HepG2 (cell line): ENCODE data around the gene CADM1. TPM values are rescaled to one million over a fixed set of nuclear protein-coding genes. Genes with fewer than 3 reads are reported as not detected.

Experiments
- ATAC-seq: fragments of 200-7000 bp; cut with Tn5 transposase; 3 replicates; pipeline ENCODE4 v1.9.1; 2020; ENCODE audit warnings: mild to moderate bottlenecking, moderate library complexity
- BruUV-seq: library from RNA; stranded (reverse); fragments of 400-500 nt; replicated peaks from 2 replicates; lab custom pipeline; 2021; lab: Mats Ljungman, UMichigan
- CTCF ChIA-PET: fragments of 300-600 bp; formaldehyde crosslinking; extraction: SDS; loops from one replicate; lab custom pipeline; 2021; ENCODE audit warnings: low total read pairs, inconsistent platforms, low intra/inter-chr PET ratio; lab: Yijun Ruan, JAX
- POLR2A ChIA-PET: fragments of 350-600 bp; sonication (Branson Sonifier 250); formaldehyde crosslinking; loops from one replicate; lab custom pipeline; 2020; ENCODE audit warnings: antibody characterized with exemption, inconsistent platforms; lab: Yijun Ruan, JAX
- DNase-seq: peaks from one replicate; pipeline ENCODE4 v3.0.0-alpha.2; 2015; ENCODE audit warnings: low spot score
- FAIRE-seq: peaks from 3 replicates; lab custom pipeline; 2011; peaks lifted over from hg19 to GRCh38; lab: Jason Lieb, UNC
- H2AFZ ChIP-seq: one replicate; pipeline ENCODE4 v1.6.1; 2011; ENCODE audit warnings: low read length, inconsistent platforms
- H3K27ac ChIP-seq: fragments of 300-600 bp; 3 replicates; pipeline ENCODE4 v1.8.0; 2011; ENCODE audit warnings: mixed run types, mild to moderate bottlenecking, mixed read lengths, low read length, inconsistent platforms; ENCODE audit not compliant: insufficient read depth; ENCODE audit errors: extremely low read length
- H3K27me3 ChIP-seq, 2 experiments: fragments of 200-600 bp in 1 of 2; 2 replicates in 1 of 2; 3 replicates in 1 of 2; pipeline versions ENCODE4 v1.6.0 to v1.8.0; 2011; ENCODE audit warnings: low read length in 2 of 2, mild to moderate bottlenecking in 2 of 2, moderate library complexity in 2 of 2, inconsistent platforms in 1 of 2; ENCODE audit not compliant: insufficient read depth in 2 of 2, control insufficient read depth in 1 of 2
- H3K36me3 ChIP-seq, 2 experiments: fragments of 200-600 bp in 1 of 2; replicated peaks in 1 of 2; 2 replicates in 1 of 2; 3 replicates in 1 of 2; pipeline versions ENCODE4 v1.5.1 to v1.8.0; 2011; ENCODE audit warnings: low read length in 2 of 2, inconsistent platforms in 1 of 2; ENCODE audit not compliant: insufficient read depth in 2 of 2, control insufficient read depth in 1 of 2
- H3K4me1 ChIP-seq: 2 replicates; pipeline ENCODE4 v1.5.1; 2012; ENCODE audit warnings: low read length, inconsistent platforms; ENCODE audit not compliant: insufficient read depth
- H3K4me2 ChIP-seq: 2 replicates; pipeline ENCODE4 v1.6.0; 2011; ENCODE audit warnings: low read depth, low read length, inconsistent platforms
- H3K4me3 ChIP-seq, 3 experiments: fragments of 200-600 bp in 1 of 3; sonication (generic), shearing (Covaris generic) in 1 of 3; replicated peaks in 1 of 3; 2 replicates each; pipeline ENCODE4 v1.5.1; 2011 to 2016; ENCODE audit warnings: low read length in 3 of 3, inconsistent platforms in 2 of 3, low read depth in 2 of 3, mild to moderate bottlenecking in 2 of 3, control low read depth in 1 of 3, mixed read lengths in 1 of 3; ENCODE audit not compliant: insufficient read depth in 1 of 3
- H3K79me2 ChIP-seq: one replicate; pipeline ENCODE4 v1.6.1; 2011; ENCODE audit warnings: low read length, inconsistent platforms; ENCODE audit not compliant: insufficient read depth
- H3K9ac ChIP-seq: 2 replicates; pipeline ENCODE4 v1.6.0; 2011; ENCODE audit warnings: mild to moderate bottlenecking, low read depth, low read length, inconsistent platforms; ENCODE audit not compliant: insufficient read depth
- H3K9me3 ChIP-seq: 2 replicates; pipeline ENCODE4 v1.5.1; 2012; ENCODE audit warnings: mild to moderate bottlenecking, low read length
- H4K20me1 ChIP-seq: 2 replicates; pipeline ENCODE4 v1.6.0; 2011; ENCODE audit warnings: inconsistent platforms, mild to moderate bottlenecking, low read length, moderate library complexity; ENCODE audit not compliant: insufficient read depth
- DPF2 ChIP-seq: sonication (generic); formaldehyde crosslinking; IDR thresholded peaks from 2 replicates; pipeline ENCODE4 v1.4.0; 2020; ENCODE audit warnings: mild to moderate bottlenecking, low read depth, missing genetic modification reagents, borderline replicate concordance
- IKZF5 ChIP-seq: IDR thresholded peaks from 2 replicates; pipeline ENCODE4 v1.6.1; 2018; ENCODE audit warnings: missing genetic modification reagents, mild to moderate bottlenecking, missing compliant biosample characterization
- MYC ChIP-seq: sonication (generic); formaldehyde crosslinking; IDR thresholded peaks from 2 replicates; pipeline ENCODE4 v1.9.0; 2021; ENCODE audit warnings: missing genetic modification reagents, borderline replicate concordance
- POGZ ChIP-seq: sonication (generic); formaldehyde crosslinking; IDR thresholded peaks from 2 replicates; pipeline ENCODE4 v1.4.0; 2020; ENCODE audit warnings: mild to moderate bottlenecking, missing genetic modification reagents
- RBFOX2 ChIP-seq: fragments of 200-400 bp; formaldehyde crosslinking; IDR thresholded peaks from 2 replicates; pipeline ENCODE4 v1.6.1; 2017; ENCODE audit warnings: low read depth, mild to moderate bottlenecking, low read length
- SAP130 ChIP-seq: IDR thresholded peaks from 2 replicates; pipeline ENCODE4 v1.6.1; 2016; ENCODE audit warnings: low read depth
- TP53 ChIP-seq: sonication (generic); formaldehyde crosslinking; conservative IDR thresholded peaks from 2 replicates; pipeline ENCODE4 v1.4.0; 2020; ENCODE audit warnings: missing genetic modification reagents
- ZBED4 ChIP-seq: sonication (generic); formaldehyde crosslinking; IDR thresholded peaks from 2 replicates; pipeline ENCODE4 v1.4.0; 2020; ENCODE audit warnings: missing genetic modification reagents, borderline replicate concordance
- ZBTB37 ChIP-seq: sonication (generic); formaldehyde crosslinking; IDR thresholded peaks from 2 replicates; pipeline ENCODE4 v1.4.0; 2020; ENCODE audit warnings: mild to moderate bottlenecking, missing genetic modification reagents
- ZMYM4 ChIP-seq: sonication (generic); formaldehyde crosslinking; IDR thresholded peaks from 2 replicates; pipeline ENCODE4 v1.8.1; 2023; ENCODE audit warnings: mild to moderate bottlenecking, missing genetic modification reagents
- ZNF253 ChIP-seq: sonication (generic); formaldehyde crosslinking; IDR thresholded peaks from 2 replicates; pipeline ENCODE4 v1.8.0; 2022; ENCODE audit warnings: mild to moderate bottlenecking, missing genetic modification reagents, borderline replicate concordance
- ZNF432 ChIP-seq: sonication (generic); formaldehyde crosslinking; IDR thresholded peaks from 2 replicates; pipeline ENCODE4 v1.5.0; 2020; ENCODE audit warnings: missing genetic modification reagents, mild to moderate bottlenecking, borderline replicate concordance
- ZNF614 ChIP-seq: IDR thresholded peaks from 2 replicates; pipeline ENCODE4 v1.6.1; 2018; ENCODE audit warnings: missing biosample characterization, missing genetic modification reagents, inconsistent platforms, borderline replicate concordance
- ZNF746 ChIP-seq: sonication (generic); formaldehyde crosslinking; IDR thresholded peaks from 2 replicates; pipeline ENCODE4 v1.8.0; 2022; ENCODE audit warnings: mild to moderate bottlenecking, missing genetic modification reagents
- ZNF75D ChIP-seq: sonication (generic); formaldehyde crosslinking; IDR thresholded peaks from 2 replicates; pipeline ENCODE4 v1.8.1; 2023; ENCODE audit warnings: missing genetic modification reagents, mild to moderate bottlenecking, borderline replicate concordance
- WGBS: methylation state at CpG from one replicate; pipeline ENCODE4 v1.1.6; 2017; ENCODE audit warnings: low lambda C conversion rate; 5-methylcytosine and 5-hydroxymethylcytosine counted together
- in situ Hi-C: cut with HindIII; loops from 2 replicates; pipeline ENCODE4 v1.10.0; 2017; ENCODE audit warnings: low pct_unique_long_range_greater_than_20kb; ENCODE audit not compliant: extremely low pct_ligation_motif_present
- intact Hi-C: fragments of 100-400 bp; cut with micrococcal nuclease; formaldehyde crosslinking; loops from one replicate; pipeline ENCODE4 v1.10.0; 2022; ENCODE audit not compliant: unreplicated experiment
- polyA plus RNA-seq, 8 experiments: library from polyadenylated mRNA; depleted of rRNA in 3 of 8; stranded (reverse) in 7 of 8; unstranded in 1 of 8; fragments of >200 nt; fragmentation: Illumina TruSeq in 4 of 8; extraction: Trizol in 4 of 8; gene quantifications; 2 replicates each; pipeline versions ENCODE4 v1.2.1 to v1.2.3, GENCODE V29; 2011 to 2016; ENCODE audit warnings: low read depth in 4 of 8, missing spikeins in 1 of 8, mixed read lengths in 1 of 8; ENCODE audit not compliant: insufficient read depth in 1 of 8
- total RNA-seq, 5 experiments: library from RNA; depleted of rRNA; stranded (reverse); fragments of >200 nt; fragmentation: Illumina TruSeq; extraction: Trizol; gene quantifications; 2 replicates each; pipeline ENCODE4 v1.2.3, GENCODE V29; 2016; ENCODE audit warnings: low read depth in 1 of 5

CADM1 gene
- total and polyA plus RNA-seq, 2 of the 13 experiments (the other 11 are each of a cell fraction or from before 2014, with no cell fraction given) = 71.3 to 122 TPM

GRCh38 chr11:115500547-115501501, 3.4 kb downstream of the CADM1 start (continued):
- TF ChIP-seq ZMYM4 (CRISPR knock-in tag) (0 out of 2 replicates have a peak, but pooled peaks have one; percentile 54), RBFOX2 (no peak), ZNF614 (CRISPR knock-in tag) (no peak), POGZ (CRISPR knock-in tag) (0 out of 2 replicates have a peak, but pooled peaks have one; percentile 29), DPF2 (CRISPR knock-in tag) (no peak), ZBTB37 (CRISPR knock-in tag) (no peak), ZNF253 (CRISPR knock-in tag) (no peak), ZNF75D (CRISPR knock-in tag) (no peak), SAP130 (CRISPR knock-in tag) (peak; percentile 63; the same call in 1 of the 2 replicates)

- 85% methylated on average over 2 of the region's 2 CpGs for WGBS
- BruUV-seq = no TSS peak
- Histone ChIP-seq H2AFZ (no peak overlapping the region), H3K9me3 (no peaks in the 10 kb centered on the region), H3K9ac (no peak overlapping the region), H4K20me1 (peaks cover 4% of the 10 kb centered on the region; the same call in 1 of the 2 replicates), H3K27ac (peak overlapping the region; percentile 67), H3K27me3 (no peaks in the 10 kb centered on the region; a peak in 1 of 5 replicates), H3K36me3 (0 out of 5 replicates have a peak, but pooled peaks cover 0 to 1% of the 10 kb centered on the region in 2 experiments), H3K4me2 (peak overlapping the region; percentile 87), H3K4me3 (peak overlapping the region in 1 of 3 experiments; percentile 92; a peak in 1 of 6 replicates), H3K4me1 (peaks cover 57% of the 10 kb centered on the region), H3K79me2 (peaks cover 86% of the 10 kb centered on the region)
- ChIA-PET CTCF (no interaction called here), POLR2A (interaction anchor here (0.9 to 1.4 kb wide), 4 partner anchors 11 to 293 kb away, joined by 3 to 6 read pairs (median 4); no protein-coding TSS in a partner anchor)
- no peak for ATAC-seq
- intact Hi-C loops (loop anchor here (5.0 kb wide), 3 partner anchors 78 to 123 kb away; no protein-coding TSS in a partner anchor), in situ Hi-C loops (loop anchor here (5.0 kb wide), 1 partner anchor 163 kb away; no protein-coding TSS in a partner anchor)
- no peak for DNase-seq
- no peak for FAIRE-seq
- TF ChIP-seq TP53 (no peak), ZNF432 (CRISPR knock-in tag) (no peak), ZBED4 (CRISPR knock-in tag) (no peak), IKZF5 (no peak), MYC (no peak), ZNF746 (CRISPR knock-in tag) (no peak)
Measured at GRCh38 chr11:115499891-115500290, 4.3 kb downstream of the CADM1 start.
